Activated CD8-positive, alpha-beta memory T cell treated with anti-CD3 and anti-CD28 coated beads for 24 hours (primary cell): ENCODE results near the gene PLEKHG3.
A peak's percentile ranks its signal among the peaks of the same experiment; 100 is the strongest.
"Not testable (repeated sequence)": the region's sequence is repeated elsewhere in the genome, so short reads cannot be mapped to it uniquely, and the experiment has no call there.

Experiments used
- DNase-seq: peaks from one replicate; pipeline ENCODE4 v3.0.0-alpha.2; 2020

Gene PLEKHG3

GRCh38 chr14:64688811-64689281, 15.4 kb upstream of the PLEKHG3 start:
- DNase-seq, result no peak

GRCh38 chr14:64689289-64689688, 14.9 kb upstream of the PLEKHG3 start:
- no peak for DNase-seq

GRCh38 chr14:64690607-64691006, 13.6 kb upstream of the PLEKHG3 start:
- DNase-seq, result not testable (repeated sequence)

- DNase-seq, result no peak
Observed at GRCh38 chr14:64691376-64691775, 12.8 kb upstream of the PLEKHG3 start.

- DNase-seq, result no peak
Observed at GRCh38 chr14:64692189-64692985, 11.8 kb upstream of the PLEKHG3 start.

GRCh38 chr14:64692986-64693809, 11.0 kb upstream of the PLEKHG3 start:
- DNase-seq, result no peak

- no peak for DNase-seq
Observed at GRCh38 chr14:64693810-64694165, 10.4 kb upstream of the PLEKHG3 start.

- no peak for DNase-seq
Observed at GRCh38 chr14:64695071-64695470, 9.2 kb upstream of the PLEKHG3 start.

GRCh38 chr14:64696355-64696857, 7.8 kb upstream of the PLEKHG3 start:
- DNase-seq, result no peak

- no peak for DNase-seq
Observed at GRCh38 chr14:64698903-64699302, 5.3 kb upstream of the PLEKHG3 start.

- no peak for DNase-seq
Observed at GRCh38 chr14:64700290-64700689, 3.9 kb upstream of the PLEKHG3 start.

- DNase-seq, result no peak
Observed at GRCh38 chr14:64700894-64701293, 3.3 kb upstream of the PLEKHG3 start.

- DNase-seq, result no peak
Observed at GRCh38 chr14:64701660-64702059, 2.6 kb upstream of the PLEKHG3 start.

- DNase-seq, result no peak
Observed at GRCh38 chr14:64702493-64703394, 1.5 kb upstream of the PLEKHG3 start.

GRCh38 chr14:64703395-64704142, 655 bp upstream of the PLEKHG3 start:
- no peak for DNase-seq

- DNase-seq, result peak; percentile 72
Observed at GRCh38 chr14:64704743-64705380, 638 bp downstream of the PLEKHG3 start.

GRCh38 chr14:64705381-64706118, 1.3 kb downstream of the PLEKHG3 start:
- no peak for DNase-seq

- DNase-seq, result no peak
Observed at GRCh38 chr14:64706119-64706592, 1.9 kb downstream of the PLEKHG3 start.

GRCh38 chr14:64706593-64707193, 2.5 kb downstream of the PLEKHG3 start:
- DNase-seq, result no peak

GRCh38 chr14:64707661-64708060, 3.4 kb downstream of the PLEKHG3 start:
- DNase-seq, result no peak
